ENCODE data around the gene PARP1.

PARP1 gene

DNA sequence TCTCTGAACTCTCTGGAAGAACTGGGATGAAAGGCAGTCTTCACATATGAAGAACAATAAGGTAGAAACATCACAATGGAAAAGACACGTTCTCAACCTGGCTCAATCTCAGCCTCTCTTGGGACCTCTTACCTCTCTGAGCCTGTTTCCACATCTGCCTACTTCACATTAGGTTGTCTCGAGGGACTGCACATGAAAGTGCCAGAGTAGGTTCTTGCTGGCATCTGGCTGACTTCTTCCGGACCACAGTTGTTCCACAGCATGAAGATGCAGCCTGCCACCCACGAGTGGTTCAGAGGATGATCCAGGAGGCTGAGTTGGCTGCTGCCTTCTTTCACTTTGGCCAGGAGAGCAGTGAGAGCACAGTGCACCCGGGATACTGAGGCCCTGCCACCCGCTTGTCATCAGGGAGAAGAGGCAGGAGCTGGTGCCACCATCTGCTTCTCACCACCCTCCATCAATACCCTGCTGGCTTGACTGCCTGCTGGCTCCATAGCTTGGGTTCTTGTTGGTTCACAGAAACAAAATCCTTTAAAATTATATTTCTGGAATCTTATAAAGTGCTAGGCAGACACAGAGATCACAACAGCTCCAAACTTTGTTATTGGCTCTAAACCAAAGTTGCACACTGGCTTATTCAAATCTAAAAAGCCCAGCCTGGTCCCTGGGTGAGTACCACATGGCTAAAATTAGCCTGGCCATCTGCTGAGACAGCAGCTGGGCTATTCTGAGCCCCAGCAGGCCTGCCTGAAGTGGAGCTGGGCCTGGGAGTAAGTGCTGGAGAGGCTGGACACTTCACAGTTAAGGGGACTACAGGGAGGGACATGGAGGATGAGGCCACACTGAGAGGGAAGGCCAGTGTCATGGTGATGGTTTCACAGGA lies 52.0 kb downstream of the PARP1 start:
- H3K4me1 ChIP-seq (ENCODE audit: control extremely low read depth in 1 of 4, control insufficient read depth in 4 of 4, insufficient read depth in 4 of 4, low read length in 3 of 4): peaks cover 6 to 37% (median 15%) of the 10 kb centered on the region in 4 experiments
- CTCF ChIA-PET: interaction anchor here (1.1 to 1.8 kb wide), 2 partner anchors 11 to 17 kb away, joined by 3 to 5 read pairs; no protein-coding TSS in a partner anchor
- H3K36me3 ChIP-seq (ENCODE audit: control insufficient read depth in 4 of 4, insufficient read depth in 4 of 4, low read length in 3 of 4): peaks cover 16 to 47% (median 42%) of the 10 kb centered on the region in 4 experiments
- POLR2A ChIA-PET: no interaction called here
- no peaks in the 10 kb centered on the region for H3K27me3 ChIP-seq (replicated peaks in 2 of 5; ENCODE audit: control insufficient read depth in 4 of 5, insufficient read depth in 5 of 5, low read length in 4 of 5)
- no peaks in the 10 kb centered on the region for H3K9me3 ChIP-seq (ENCODE audit: control extremely low read depth in 1 of 5, control insufficient read depth in 4 of 5, insufficient read depth in 2 of 5, low read depth in 1 of 5, low read length in 4 of 5)
- H3K4me3 ChIP-seq (ENCODE audit: control insufficient read depth in 1 of 7, extremely low read depth in 1 of 7, insufficient read depth in 4 of 7, low read depth in 2 of 7, low read length in 6 of 7): no peak overlapping the region
- no peak overlapping the region for H3K27ac ChIP-seq (ENCODE audit: insufficient read depth in 1 of 2, low read depth in 1 of 2, low read length in 2 of 2, poor library complexity in 1 of 2, severe bottlenecking in 2 of 2)
- no peak for DNase-seq
- 94% methylated on average over 5 of the region's 6 CpGs for WGBS (ENCODE audit: insufficient coverage)

DNA sequence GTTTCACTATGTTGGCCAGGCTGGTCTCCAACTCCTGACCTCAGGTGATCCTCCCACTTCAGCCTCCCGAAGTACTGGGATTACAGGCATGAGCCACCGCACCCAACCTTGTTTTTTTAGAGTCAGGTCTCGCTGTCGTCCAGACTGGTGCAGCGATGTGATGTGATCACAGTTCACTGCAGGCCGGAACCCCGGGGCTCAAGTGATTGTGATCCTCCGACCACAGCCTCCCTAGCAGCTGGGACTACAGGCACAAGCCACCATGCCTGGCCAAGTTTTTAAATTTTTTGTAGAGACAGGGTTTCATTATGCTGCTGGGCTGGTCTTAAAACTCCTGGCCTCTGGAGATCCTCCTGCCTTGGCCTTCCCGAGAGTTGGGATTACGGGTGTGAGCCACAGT lies 52.9 kb downstream of the PARP1 start:
- 100% methylated on average over 7 of the region's 10 CpGs for WGBS (ENCODE audit: insufficient coverage)
- Histone ChIP-seq H3K27me3 (replicated peaks in 2 of 5; ENCODE audit: control insufficient read depth in 4 of 5, insufficient read depth in 5 of 5, low read length in 4 of 5) (no peaks in the 10 kb centered on the region), H3K9me3 (ENCODE audit: control extremely low read depth in 1 of 5, control insufficient read depth in 4 of 5, insufficient read depth in 2 of 5, low read depth in 1 of 5, low read length in 4 of 5) (no peaks in the 10 kb centered on the region), H3K36me3 (ENCODE audit: control insufficient read depth in 4 of 4, insufficient read depth in 4 of 4, low read length in 3 of 4) (peaks cover 16 to 38% (median 35%) of the 10 kb centered on the region in 4 experiments), H3K27ac (ENCODE audit: insufficient read depth in 1 of 2, low read depth in 1 of 2, low read length in 2 of 2, poor library complexity in 1 of 2, severe bottlenecking in 2 of 2) (no peak overlapping the region), H3K4me3 (ENCODE audit: control insufficient read depth in 1 of 7, extremely low read depth in 1 of 7, insufficient read depth in 4 of 7, low read depth in 2 of 7, low read length in 6 of 7) (no peak overlapping the region), H3K4me1 (ENCODE audit: control extremely low read depth in 1 of 4, control insufficient read depth in 4 of 4, insufficient read depth in 4 of 4, low read length in 3 of 4) (peaks cover 6 to 46% (median 23%) of the 10 kb centered on the region in 4 experiments)
- ChIA-PET CTCF (interaction anchor here (1.8 kb wide), 1 partner anchor 18 kb away, joined by 3 read pairs; no protein-coding TSS in a partner anchor), POLR2A (no interaction called here)
- DNase-seq: no peak

DNA sequence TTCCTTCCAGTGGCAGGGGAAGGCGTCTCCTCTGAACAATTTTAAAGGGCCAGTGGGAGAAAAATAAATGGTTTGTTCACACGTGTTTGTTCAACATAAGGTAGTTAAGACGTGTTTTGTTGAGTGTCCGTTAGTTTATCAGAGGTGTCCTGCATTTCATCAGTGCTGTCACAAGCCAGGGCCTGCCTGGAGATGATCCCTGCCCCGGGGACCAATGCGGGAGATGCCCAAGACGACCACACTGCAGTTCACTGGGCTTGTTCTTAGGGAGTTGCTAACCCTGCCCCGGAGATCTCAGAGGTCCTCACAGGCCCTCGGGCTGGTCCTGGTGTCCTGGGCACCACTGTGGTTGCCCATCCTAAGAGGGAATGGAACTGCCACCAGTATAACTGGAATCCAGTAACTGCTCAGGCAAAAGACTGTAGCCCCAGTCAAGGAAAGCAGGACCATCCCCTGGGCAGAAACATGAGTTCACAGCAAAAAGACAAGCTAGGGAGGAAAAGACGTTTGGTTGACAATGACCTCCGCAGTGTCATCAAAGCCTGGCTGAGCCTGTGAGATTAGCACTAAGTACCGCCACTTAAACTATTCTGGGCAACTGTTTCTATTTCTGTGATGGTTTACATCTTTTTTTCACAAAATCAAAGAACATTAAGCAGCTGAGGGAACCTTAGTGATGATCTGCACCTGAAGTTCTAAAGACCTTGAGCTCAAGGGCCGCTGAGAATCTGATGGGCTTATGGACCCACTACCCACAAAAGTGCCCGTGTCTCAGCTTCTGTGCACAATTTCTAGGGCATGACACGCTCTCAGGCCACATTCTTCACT lies 54.0 kb downstream of the PARP1 start:
- peaks cover 6 to 57% (median 33%) of the 10 kb centered on the region in 4 experiments for H3K4me1 ChIP-seq (ENCODE audit: control extremely low read depth in 1 of 4, control insufficient read depth in 4 of 4, insufficient read depth in 4 of 4, low read length in 3 of 4)

GRCh38 chr1:226351709-226352108 lies 56.2 kb downstream of the PARP1 start:
- Histone ChIP-seq H3K36me3 (ENCODE audit: control insufficient read depth in 4 of 4, insufficient read depth in 4 of 4, low read length in 3 of 4) (peaks cover 4 to 10% (median 7%) of the 10 kb centered on the region in 4 experiments), H3K27me3 (replicated peaks in 2 of 5; ENCODE audit: control insufficient read depth in 4 of 5, insufficient read depth in 5 of 5, low read length in 4 of 5) (no peaks in the 10 kb centered on the region), H3K4me3 (ENCODE audit: control insufficient read depth in 1 of 7, extremely low read depth in 1 of 7, insufficient read depth in 4 of 7, low read depth in 2 of 7, low read length in 6 of 7) (no peak overlapping the region), H3K27ac (ENCODE audit: insufficient read depth in 1 of 2, low read depth in 1 of 2, low read length in 2 of 2, poor library complexity in 1 of 2, severe bottlenecking in 2 of 2) (no peak overlapping the region), H3K9me3 (ENCODE audit: control extremely low read depth in 1 of 5, control insufficient read depth in 4 of 5, insufficient read depth in 2 of 5, low read depth in 1 of 5, low read length in 4 of 5) (no peaks in the 10 kb centered on the region), H3K4me1 (ENCODE audit: control extremely low read depth in 1 of 4, control insufficient read depth in 4 of 4, insufficient read depth in 4 of 4, low read length in 3 of 4) (peaks cover 6 to 71% (median 36%) of the 10 kb centered on the region in 4 experiments)
- 100% methylated on average over 1 of the region's 3 CpGs for WGBS (ENCODE audit: insufficient coverage)
- peak in 2 of 3 donors; percentile 15 to 21 for DNase-seq
- POLR2A ChIA-PET: no interaction called here
- CTCF ChIA-PET: no interaction called here

More for the DNA sequence above, 54.0 kb downstream of the PARP1 start:
- Histone ChIP-seq H3K4me3 (ENCODE audit: control insufficient read depth in 1 of 7, extremely low read depth in 1 of 7, insufficient read depth in 4 of 7, low read depth in 2 of 7, low read length in 6 of 7) (no peak overlapping the region), H3K36me3 (ENCODE audit: control insufficient read depth in 4 of 4, insufficient read depth in 4 of 4, low read length in 3 of 4) (peaks cover 16 to 27% (median 26%) of the 10 kb centered on the region in 4 experiments), H3K27ac (ENCODE audit: insufficient read depth in 1 of 2, low read depth in 1 of 2, low read length in 2 of 2, poor library complexity in 1 of 2, severe bottlenecking in 2 of 2) (no peak overlapping the region), H3K9me3 (ENCODE audit: control extremely low read depth in 1 of 5, control insufficient read depth in 4 of 5, insufficient read depth in 2 of 5, low read depth in 1 of 5, low read length in 4 of 5) (no peaks in the 10 kb centered on the region), H3K27me3 (replicated peaks in 2 of 5; ENCODE audit: control insufficient read depth in 4 of 5, insufficient read depth in 5 of 5, low read length in 4 of 5) (no peaks in the 10 kb centered on the region)
- ChIA-PET POLR2A (no interaction called here), CTCF (no interaction called here)
- no peak for DNase-seq
- WGBS (ENCODE audit: insufficient coverage): 77% methylated on average over 15 of the region's 15 CpGs

GRCh38 chr1:226350519-226350865 lies 57.4 kb downstream of the PARP1 start:
- ChIA-PET CTCF (interaction anchor here (1.3 kb wide), 1 partner anchor 43 kb away, joined by 3 read pairs; no protein-coding TSS in a partner anchor), POLR2A (interaction anchor here (1.4 kb wide), 1 partner anchor 41 kb away, joined by 3 read pairs; the partner anchor contains the start of gene LIN9)
- Histone ChIP-seq H3K36me3 (ENCODE audit: control insufficient read depth in 4 of 4, insufficient read depth in 4 of 4, low read length in 3 of 4) (peaks cover 0 to 2% (median under 1%) of the 10 kb centered on the region in 4 experiments), H3K4me1 (ENCODE audit: control extremely low read depth in 1 of 4, control insufficient read depth in 4 of 4, insufficient read depth in 4 of 4, low read length in 3 of 4) (peaks cover 6 to 71% (median 36%) of the 10 kb centered on the region in 4 experiments), H3K27me3 (replicated peaks in 2 of 5; ENCODE audit: control insufficient read depth in 4 of 5, insufficient read depth in 5 of 5, low read length in 4 of 5) (no peaks in the 10 kb centered on the region), H3K4me3 (ENCODE audit: control insufficient read depth in 1 of 7, extremely low read depth in 1 of 7, insufficient read depth in 4 of 7, low read depth in 2 of 7, low read length in 6 of 7) (peak overlapping the region in 5 of 7 experiments; percentile 11 to 52 (median 23)), H3K27ac (ENCODE audit: insufficient read depth in 1 of 2, low read depth in 1 of 2, low read length in 2 of 2, poor library complexity in 1 of 2, severe bottlenecking in 2 of 2) (peak overlapping the region; percentile 66 to 77), H3K9me3 (ENCODE audit: control extremely low read depth in 1 of 5, control insufficient read depth in 4 of 5, insufficient read depth in 2 of 5, low read depth in 1 of 5, low read length in 4 of 5) (no peaks in the 10 kb centered on the region)
- WGBS (ENCODE audit: insufficient coverage): 9% methylated on average over 9 of the region's 9 CpGs
- no peak for DNase-seq

GRCh38 chr1:226349801-226350518 lies 57.9 kb downstream of the PARP1 start:
- DNase-seq: peak; percentile 71 to 91 (median 82)

More at GRCh38 chr1:226349801-226350518, 57.9 kb downstream of the PARP1 start:
- ChIA-PET POLR2A (interaction anchor here (1.4 kb wide), 1 partner anchor 41 kb away, joined by 3 read pairs; the partner anchor contains the start of gene LIN9), CTCF (interaction anchor here (1.3 kb wide), 1 partner anchor 43 kb away, joined by 3 read pairs; no protein-coding TSS in a partner anchor)
- no peaks in the 10 kb centered on the region for H3K9me3 ChIP-seq (ENCODE audit: control extremely low read depth in 1 of 5, control insufficient read depth in 4 of 5, insufficient read depth in 2 of 5, low read depth in 1 of 5, low read length in 4 of 5)
- H3K4me3 ChIP-seq (ENCODE audit: control insufficient read depth in 1 of 7, extremely low read depth in 1 of 7, insufficient read depth in 4 of 7, low read depth in 2 of 7, low read length in 6 of 7): peak overlapping the region in 5 of 7 experiments; percentile 11 to 52 (median 23)
- H3K4me1 ChIP-seq (ENCODE audit: control extremely low read depth in 1 of 4, control insufficient read depth in 4 of 4, insufficient read depth in 4 of 4, low read length in 3 of 4): peaks cover 6 to 71% (median 36%) of the 10 kb centered on the region in 4 experiments
- H3K27me3 ChIP-seq (replicated peaks in 2 of 5; ENCODE audit: control insufficient read depth in 4 of 5, insufficient read depth in 5 of 5, low read length in 4 of 5): no peaks in the 10 kb centered on the region
- no peaks in the 10 kb centered on the region for H3K36me3 ChIP-seq (ENCODE audit: control insufficient read depth in 4 of 4, insufficient read depth in 4 of 4, low read length in 3 of 4)
- 11% methylated on average over 17 of the region's 18 CpGs for WGBS (ENCODE audit: insufficient coverage)
- peak overlapping the region; percentile 66 to 77 for H3K27ac ChIP-seq (ENCODE audit: insufficient read depth in 1 of 2, low read depth in 1 of 2, low read length in 2 of 2, poor library complexity in 1 of 2, severe bottlenecking in 2 of 2)
